ENCODE data around the gene TUT1.

The TUT1 gene

DNA sequence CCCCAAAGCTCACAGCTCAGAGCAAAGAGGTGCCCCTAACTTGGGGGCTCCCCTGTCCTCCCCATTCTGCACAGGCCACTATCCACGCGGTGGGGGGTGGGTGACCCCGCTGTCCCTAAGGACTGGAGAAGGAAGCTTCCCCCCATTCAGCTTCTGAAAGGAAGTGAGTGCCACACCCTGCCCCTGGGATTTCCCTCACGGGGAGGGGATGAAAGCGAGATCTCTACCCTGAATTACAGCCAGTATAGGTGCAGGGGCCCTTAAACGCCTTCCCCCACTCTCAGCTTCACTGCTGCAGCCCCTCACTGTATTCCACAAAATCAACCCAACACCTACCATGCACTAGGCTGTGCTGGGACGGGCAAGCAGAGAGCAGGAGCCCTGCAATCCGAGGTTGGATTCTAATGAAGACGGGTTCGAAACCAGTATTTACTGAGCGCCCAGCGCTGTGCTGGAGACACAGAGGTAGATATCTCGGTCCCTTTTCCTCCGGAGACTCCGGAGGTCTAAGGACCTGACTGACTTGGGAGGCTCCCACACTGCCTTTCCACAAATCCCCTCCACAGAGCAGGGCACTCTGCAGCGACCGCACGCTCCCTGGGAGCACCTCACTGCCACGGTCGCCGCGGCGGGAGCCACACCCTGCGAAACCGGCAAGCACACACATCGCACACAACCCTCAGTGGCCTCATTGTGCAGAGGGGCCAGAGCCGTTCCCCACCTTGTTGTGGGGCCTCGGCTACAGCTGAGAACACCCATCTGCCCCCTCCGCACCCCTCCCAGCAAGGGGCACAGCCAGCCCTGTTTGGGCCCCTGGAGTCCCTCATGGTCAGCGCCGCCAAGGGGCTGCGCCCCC is 46.5 kb downstream of the TUT1 start:
- H2BK5ac ChIP-seq (ENCODE audit: low read length) = peak overlapping the region; percentile 57
- no peak for DNase-seq (ENCODE audit: low spot score)
- peaks cover 5% of the 10 kb centered on the region for H3K79me1 ChIP-seq (ENCODE audit: low read depth, low read length)
- no CpG with 5 or more reads among the region's 32 CpGs for WGBS, 2 donors (ENCODE audit: extremely low coverage in 2 of 2, insufficient read length in 2 of 2, insufficient replicate concordance in 1 of 2)
- H2AFZ ChIP-seq (ENCODE audit: low read length) = peak overlapping the region; percentile 83
- H3K23ac ChIP-seq (ENCODE audit: low read depth, low read length, poor library complexity) = peak overlapping the region; percentile 98
- H3K4ac ChIP-seq (ENCODE audit: low read length) = no peak overlapping the region
- peak overlapping the region; percentile 97 for H3K4me2 ChIP-seq (ENCODE audit: insufficient read depth, low read length, poor library complexity, severe bottlenecking)
- peak overlapping the region; percentile 88 for H2BK12ac ChIP-seq (ENCODE audit: low read length)
- H3K4me1 ChIP-seq (ENCODE audit: control insufficient read depth in 2 of 2, insufficient read depth in 1 of 2, low read depth in 1 of 2, low read length in 2 of 2) = peaks cover 35 to 45% of the 10 kb centered on the region in 2 donors
- no peak overlapping the region for H4K8ac ChIP-seq (ENCODE audit: low read depth, low read length)
- no peaks in the 10 kb centered on the region for H3K36me3 ChIP-seq (replicated peaks in 1 of 2; ENCODE audit: control insufficient read depth in 2 of 2, insufficient read depth in 2 of 2, low read length in 2 of 2)
- H3K9me3 ChIP-seq (replicated peaks in 1 of 2; ENCODE audit: control insufficient read depth in 2 of 2, insufficient read depth in 1 of 2, low read depth in 1 of 2, low read length in 2 of 2) = no peaks in the 10 kb centered on the region
- peak overlapping the region; percentile 97 for H3K18ac ChIP-seq (ENCODE audit: low read length)
- no peak overlapping the region for H4K91ac ChIP-seq (ENCODE audit: low read depth, low read length, poor library complexity)
- H2BK120ac ChIP-seq (ENCODE audit: low read depth, low read length) = peak overlapping the region; percentile 53
- peak overlapping the region; percentile 88 for H3K9ac ChIP-seq (ENCODE audit: low read depth, low read length, poor library complexity)
- peaks cover 21 to 69% (median 47%) of the 10 kb centered on the region in 3 experiments for H3K27me3 ChIP-seq (ENCODE audit: control insufficient read depth in 3 of 3, insufficient read depth in 3 of 3, low read depth in 1 of 3, low read length in 3 of 3)
- H2AK5ac ChIP-seq (ENCODE audit: low read depth, low read length) = peak overlapping the region; percentile 53
- peak overlapping the region; percentile 45 to 96 for H3K4me3 ChIP-seq (ENCODE audit: low read length in 2 of 2)
- H3K14ac ChIP-seq (ENCODE audit: low read length) = peak overlapping the region; percentile 90
- peak overlapping the region; percentile 99 for H2BK15ac ChIP-seq (ENCODE audit: low read length)
- H3K27ac ChIP-seq (replicated peaks; ENCODE audit: low read length) = no peak overlapping the region

DNA sequence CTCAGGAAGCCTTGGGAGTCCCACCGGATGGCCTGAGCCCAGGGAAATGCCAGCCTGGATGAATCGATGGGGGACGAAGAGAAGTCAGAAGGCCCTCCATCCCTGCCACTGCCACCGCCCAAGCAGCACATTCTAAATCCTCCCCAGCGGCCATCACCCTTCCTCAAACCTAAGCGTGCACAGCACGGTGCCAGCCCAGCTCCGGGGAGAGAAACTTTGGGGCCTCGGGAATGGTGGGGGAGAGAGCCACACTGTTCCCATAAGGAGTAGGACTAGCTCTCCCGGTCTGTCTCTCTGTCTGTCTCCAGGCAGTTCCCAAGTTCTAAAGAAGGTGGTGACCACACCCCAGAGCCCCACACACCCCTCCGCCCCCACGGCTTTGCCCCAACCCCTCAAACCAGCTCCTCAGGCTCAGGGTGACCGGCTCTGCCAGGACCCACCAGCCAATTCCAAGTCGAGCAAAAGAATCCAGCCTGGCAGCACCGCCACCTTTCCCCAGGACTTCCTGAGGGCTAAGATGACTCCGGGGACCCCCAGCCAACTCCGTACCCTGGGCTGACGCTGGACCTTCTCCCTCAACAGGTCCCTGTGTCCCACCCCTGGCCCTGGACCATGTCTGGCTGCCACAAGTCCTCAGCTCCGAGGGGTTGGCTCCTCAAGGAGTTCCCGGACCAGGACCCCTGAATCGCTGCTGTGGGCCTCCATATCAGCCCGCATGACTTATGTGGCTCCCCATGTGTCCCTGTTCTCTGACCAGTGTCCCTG is 47.5 kb downstream of the TUT1 start:
- Histone ChIP-seq H4K91ac (ENCODE audit: low read depth, low read length, poor library complexity) (no peak overlapping the region), H3K4me3 (ENCODE audit: low read length in 2 of 2) (no peak overlapping the region), H2BK120ac (ENCODE audit: low read depth, low read length) (no peak overlapping the region), H2BK15ac (ENCODE audit: low read length) (peak overlapping the region; percentile 99), H3K23ac (ENCODE audit: low read depth, low read length, poor library complexity) (no peak overlapping the region), H3K9me3 (replicated peaks in 1 of 2; ENCODE audit: control insufficient read depth in 2 of 2, insufficient read depth in 1 of 2, low read depth in 1 of 2, low read length in 2 of 2) (no peaks in the 10 kb centered on the region), H3K4me2 (ENCODE audit: insufficient read depth, low read length, poor library complexity, severe bottlenecking) (no peak overlapping the region), H3K79me1 (ENCODE audit: low read depth, low read length) (peaks cover 5% of the 10 kb centered on the region), H2BK5ac (ENCODE audit: low read length) (peak overlapping the region; percentile 48), H3K9ac (ENCODE audit: low read depth, low read length, poor library complexity) (no peak overlapping the region), H2AFZ (ENCODE audit: low read length) (no peak overlapping the region), H3K14ac (ENCODE audit: low read length) (no peak overlapping the region), H3K36me3 (replicated peaks in 1 of 2; ENCODE audit: control insufficient read depth in 2 of 2, insufficient read depth in 2 of 2, low read length in 2 of 2) (no peaks in the 10 kb centered on the region), H3K18ac (ENCODE audit: low read length) (peak overlapping the region; percentile 97), H3K4me1 (ENCODE audit: control insufficient read depth in 2 of 2, insufficient read depth in 1 of 2, low read depth in 1 of 2, low read length in 2 of 2) (peaks cover 42 to 49% of the 10 kb centered on the region in 2 donors), H2AK5ac (ENCODE audit: low read depth, low read length) (peak overlapping the region; percentile 53), H2BK12ac (ENCODE audit: low read length) (peak overlapping the region; percentile 88), H3K27me3 (ENCODE audit: control insufficient read depth in 3 of 3, insufficient read depth in 3 of 3, low read depth in 1 of 3, low read length in 3 of 3) (peaks cover 21 to 66% (median 47%) of the 10 kb centered on the region in 3 experiments), H3K4ac (ENCODE audit: low read length) (no peak overlapping the region), H3K27ac (replicated peaks; ENCODE audit: low read length) (no peak overlapping the region), H4K8ac (ENCODE audit: low read depth, low read length) (no peak overlapping the region)
- no CpG with 5 or more reads among the region's 22 CpGs for WGBS, 2 donors (ENCODE audit: extremely low coverage in 2 of 2, insufficient read length in 2 of 2, insufficient replicate concordance in 1 of 2)
- no peak for DNase-seq (ENCODE audit: low spot score)

GRCh38 chr11:62542750-62543567 is 48.4 kb downstream of the TUT1 start:
- Histone ChIP-seq H3K14ac (ENCODE audit: low read length) (peak overlapping the region; percentile 87), H2BK120ac (ENCODE audit: low read depth, low read length) (peak overlapping the region; percentile 2), H4K8ac (ENCODE audit: low read depth, low read length) (no peak overlapping the region), H3K9ac (ENCODE audit: low read depth, low read length, poor library complexity) (peak overlapping the region; percentile 73), H2BK12ac (ENCODE audit: low read length) (peak overlapping the region; percentile 85), H2BK15ac (ENCODE audit: low read length) (peak overlapping the region; percentile 26), H3K4me2 (ENCODE audit: insufficient read depth, low read length, poor library complexity, severe bottlenecking) (peak overlapping the region; percentile 56), H3K79me1 (ENCODE audit: low read depth, low read length) (peaks cover 5% of the 10 kb centered on the region), H3K23ac (ENCODE audit: low read depth, low read length, poor library complexity) (peak overlapping the region; percentile 6), H3K9me3 (replicated peaks in 1 of 2; ENCODE audit: control insufficient read depth in 2 of 2, insufficient read depth in 1 of 2, low read depth in 1 of 2, low read length in 2 of 2) (no peaks in the 10 kb centered on the region), H2AFZ (ENCODE audit: low read length) (peak overlapping the region; percentile 87), H3K18ac (ENCODE audit: low read length) (peak overlapping the region; percentile 87), H3K4me1 (ENCODE audit: control insufficient read depth in 2 of 2, insufficient read depth in 1 of 2, low read depth in 1 of 2, low read length in 2 of 2) (peaks cover 39 to 50% of the 10 kb centered on the region in 2 donors), H3K4me3 (ENCODE audit: low read length in 2 of 2) (peak overlapping the region in 1 of 2 donors; percentile 68), H3K27me3 (ENCODE audit: control insufficient read depth in 3 of 3, insufficient read depth in 3 of 3, low read depth in 1 of 3, low read length in 3 of 3) (peaks cover 21 to 57% (median 46%) of the 10 kb centered on the region in 3 experiments), H3K27ac (replicated peaks; ENCODE audit: low read length) (no peak overlapping the region), H4K91ac (ENCODE audit: low read depth, low read length, poor library complexity) (no peak overlapping the region), H3K4ac (ENCODE audit: low read length) (no peak overlapping the region), H2BK5ac (ENCODE audit: low read length) (no peak overlapping the region), H2AK5ac (ENCODE audit: low read depth, low read length) (peak overlapping the region; percentile 59), H3K36me3 (replicated peaks in 1 of 2; ENCODE audit: control insufficient read depth in 2 of 2, insufficient read depth in 2 of 2, low read length in 2 of 2) (no peaks in the 10 kb centered on the region)
- DNase-seq (ENCODE audit: low spot score) = peak; percentile 76
- WGBS, 2 donors (ENCODE audit: extremely low coverage in 2 of 2, insufficient read length in 2 of 2, insufficient replicate concordance in 1 of 2) = no CpG with 5 or more reads among the region's 30 CpGs

Data from neuronal stem cell (in vitro differentiated cells).